Activated CD4-positive, alpha-beta T cell treated with anti-CD3 and anti-CD28 coated beads, Interleukin-10, Interleukin-2, amounts not matched to agents 100 ng/mL and 50 ng/mL, durations not matched to agents 16 hours and 8 hours (primary cell): ENCODE results near the gene AP5Z1.

ENCODE experiments used
- DNase-seq: peaks from one replicate; pipeline ENCODE4 v3.0.0-alpha.2; 2020

The AP5Z1 gene

GRCh38 chr7:4805110-4805983, 29.9 kb downstream of the AP5Z1 start:
- DNase-seq, result no peak

GRCh38 chr7:4805984-4806300, 30.5 kb downstream of the AP5Z1 start:
- DNase-seq, result no peak

- no peak for DNase-seq
Observed at GRCh38 chr7:4806983-4807597, 31.7 kb downstream of the AP5Z1 start.

- DNase-seq, result no peak
Observed at GRCh38 chr7:4807598-4808016, 32.2 kb downstream of the AP5Z1 start.

- DNase-seq, result no peak
Observed at GRCh38 chr7:4808026-4808425, 32.6 kb downstream of the AP5Z1 start.

GRCh38 chr7:4808565-4808964, 33.1 kb downstream of the AP5Z1 start:
- DNase-seq, result no peak

- no peak for DNase-seq
Observed at GRCh38 chr7:4809091-4809591, 33.7 kb downstream of the AP5Z1 start.

- no peak for DNase-seq
Observed at GRCh38 chr7:4809666-4810065, 34.2 kb downstream of the AP5Z1 start.

GRCh38 chr7:4814433-4814832, 39.0 kb downstream of the AP5Z1 start:
- no peak for DNase-seq

- no peak for DNase-seq
Observed at GRCh38 chr7:4815121-4815520, 39.7 kb downstream of the AP5Z1 start.

GRCh38 chr7:4815609-4816418, 40.4 kb downstream of the AP5Z1 start:
- no peak for DNase-seq

GRCh38 chr7:4816419-4817080, 41.1 kb downstream of the AP5Z1 start:
- no peak for DNase-seq

- no peak for DNase-seq
Observed at GRCh38 chr7:4817178-4817901, 41.9 kb downstream of the AP5Z1 start.

GRCh38 chr7:4818000-4818794, 42.8 kb downstream of the AP5Z1 start:
- no peak for DNase-seq

- no peak for DNase-seq
Observed at GRCh38 chr7:4819560-4820404, 44.4 kb downstream of the AP5Z1 start.

GRCh38 chr7:4820405-4820966, 45.1 kb downstream of the AP5Z1 start:
- DNase-seq, result no peak

- no peak for DNase-seq
Observed at GRCh38 chr7:4820967-4821471, 45.6 kb downstream of the AP5Z1 start.

- no peak for DNase-seq
Observed at GRCh38 chr7:4822677-4823076, 47.3 kb downstream of the AP5Z1 start.

GRCh38 chr7:4823441-4824119, 48.2 kb downstream of the AP5Z1 start:
- no peak for DNase-seq
